GM21367 (cell line): ENCODE measurements around the gene ZFP2.
"Not testable (repeated sequence)": the region's sequence is repeated elsewhere in the genome, so short reads cannot be mapped to it uniquely, and the experiment has no call there.

Experiments used
- ATAC-seq: cut with Tn5 transposase; IDR thresholded peaks from one replicate; pipeline ENCODE4 v1.9.1; 2021; ENCODE audit not compliant: unreplicated experiment

The ZFP2 gene

DNA sequence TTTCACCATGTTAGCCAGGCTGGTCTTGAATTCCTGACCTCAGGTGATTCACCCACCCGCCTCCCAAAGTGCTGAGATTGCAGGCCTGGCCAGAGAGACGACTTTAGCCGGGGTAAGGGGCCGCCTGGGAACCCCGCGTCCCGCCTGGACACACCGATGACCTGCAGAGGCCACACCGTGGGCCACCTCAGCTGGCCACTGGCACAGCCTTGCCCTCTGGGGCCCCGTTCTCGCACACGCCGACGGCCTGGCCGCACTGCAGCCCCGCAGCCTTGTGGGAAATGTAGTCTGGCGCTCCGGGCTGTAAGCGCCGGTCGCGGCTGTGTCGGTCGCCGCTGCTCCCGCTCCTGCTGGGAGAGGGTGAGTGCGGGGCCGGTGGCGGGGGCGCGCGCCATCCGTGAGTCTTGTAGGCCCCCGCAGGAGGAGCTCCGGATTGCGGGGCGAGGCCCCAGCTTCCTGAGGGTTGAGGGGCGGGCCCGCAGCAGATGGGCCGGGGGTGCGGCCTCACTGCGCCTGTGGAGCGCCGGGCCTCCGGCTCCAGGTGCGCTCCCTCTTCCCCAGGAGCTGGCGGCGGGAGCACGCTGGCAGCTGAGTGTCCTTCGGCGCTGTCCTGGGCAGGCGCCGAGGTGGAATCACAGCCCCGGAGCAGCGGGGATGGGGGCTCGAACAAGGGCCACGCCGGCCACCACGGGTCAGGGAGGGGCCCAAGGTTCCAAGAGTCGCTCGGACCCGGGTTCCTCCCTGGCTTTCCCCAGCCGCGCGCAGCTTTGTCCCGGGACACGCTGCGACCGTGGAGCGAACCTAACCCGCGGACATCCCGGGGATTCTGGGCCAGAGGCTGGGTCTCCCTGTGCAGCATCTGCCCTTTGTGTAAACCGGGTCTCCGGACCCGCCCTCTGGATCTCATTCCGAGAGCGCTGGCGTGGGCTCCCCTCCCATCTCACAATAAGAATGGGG, at the start of gene ZFP2:
ZFP2 (plus strand) TSS at position 299 of the 957 bp plus-strand sequence. CDS start 35,401 bp downstream, outside the sequence.
- ATAC-seq, result no peak

GRCh38 chr5:178849316-178849715, 46.4 kb upstream of the ZFP2 start:
- no peak for ATAC-seq

GRCh38 chr5:178851951-178852350, 43.8 kb upstream of the ZFP2 start:
- no peak for ATAC-seq

- ATAC-seq, result no peak
Observed at GRCh38 chr5:178854284-178854683, 41.4 kb upstream of the ZFP2 start.

GRCh38 chr5:178859625-178860521, 35.8 kb upstream of the ZFP2 start, which contains the start of gene ZNF354B:
Gene ZNF354B, plus strand, starts transcription at chr5:178859953. Its CDS starts 1,095 bp downstream, at chr5:178861048.
- peak; percentile 99 for ATAC-seq

DNA sequence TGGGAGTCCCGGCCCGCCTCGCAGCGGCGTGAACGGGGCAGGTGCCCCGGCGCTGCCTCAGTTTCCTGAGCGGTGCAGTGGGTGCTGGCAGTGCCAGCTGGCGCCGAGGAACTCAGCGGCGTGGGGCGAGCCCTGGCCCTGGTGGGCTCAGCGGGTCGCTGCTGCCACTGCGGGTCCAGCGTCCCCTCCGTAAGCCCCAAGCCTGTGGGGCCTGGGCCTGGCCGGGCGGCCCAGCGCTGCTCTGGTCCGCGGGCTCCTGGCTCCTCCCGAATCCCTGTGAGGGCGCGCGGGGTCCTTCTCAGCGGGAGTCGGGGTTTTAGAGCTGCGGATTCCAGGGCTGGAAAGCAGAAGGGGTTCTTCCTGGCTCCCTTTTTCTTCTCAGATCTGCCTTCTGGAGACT, 35.1 kb upstream of the ZFP2 start:
- ATAC-seq, result not testable (repeated sequence)

- no peak for ATAC-seq
Observed at GRCh38 chr5:178861627-178862026, 34.1 kb upstream of the ZFP2 start.

GRCh38 chr5:178866946-178867345, 28.8 kb upstream of the ZFP2 start:
- no peak for ATAC-seq

- ATAC-seq, result no peak
Observed at GRCh38 chr5:178869577-178869976, 26.1 kb upstream of the ZFP2 start.

- no peak for ATAC-seq
Observed at GRCh38 chr5:178870411-178870810, 25.3 kb upstream of the ZFP2 start.

DNA sequence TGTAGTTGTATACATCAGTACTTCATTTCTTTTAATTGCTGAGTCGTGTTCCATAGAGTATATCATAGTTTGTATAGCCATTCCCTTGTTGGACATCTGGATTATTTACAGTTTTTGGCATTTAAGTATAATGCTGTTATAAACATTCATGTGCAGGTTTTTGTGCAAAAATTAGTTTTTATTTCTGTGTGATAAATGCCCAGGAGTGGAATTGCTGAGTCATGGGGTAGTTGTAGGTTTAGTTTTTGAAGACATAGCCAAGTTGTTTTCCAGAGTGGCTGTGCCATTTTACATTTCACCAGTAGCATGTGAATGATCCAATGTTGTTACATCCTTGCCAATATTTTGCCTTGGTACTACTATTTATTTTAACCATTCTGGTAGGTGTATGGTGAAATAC, 23.4 kb upstream of the ZFP2 start:
- ATAC-seq, result no peak

DNA sequence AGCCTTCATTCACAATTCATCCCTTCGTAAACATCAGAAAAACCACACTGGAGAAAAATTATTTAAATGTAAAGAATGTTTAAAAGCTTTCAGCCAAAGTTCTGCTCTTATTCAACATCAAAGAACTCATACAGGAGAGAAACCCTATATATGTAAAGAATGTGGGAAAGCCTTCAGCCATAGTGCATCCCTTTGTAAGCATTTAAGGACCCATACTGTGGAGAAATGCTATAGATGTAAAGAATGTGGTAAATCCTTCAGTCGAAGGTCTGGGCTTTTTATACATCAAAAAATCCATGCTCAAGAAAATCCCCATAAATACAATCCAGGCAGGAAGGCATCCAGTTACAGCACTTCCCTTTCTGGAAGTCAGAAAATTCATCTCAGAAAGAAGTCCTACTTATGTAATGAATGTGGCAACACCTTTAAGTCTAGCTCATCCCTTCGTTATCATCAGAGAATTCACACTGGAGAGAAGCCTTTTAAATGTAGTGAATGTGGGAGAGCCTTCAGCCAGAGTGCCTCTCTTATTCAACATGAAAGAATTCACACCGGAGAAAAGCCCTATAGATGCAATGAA, 12.5 kb upstream of the ZFP2 start:
- not testable (repeated sequence) for ATAC-seq

GRCh38 chr5:178883815-178884430, 11.8 kb upstream of the ZFP2 start:
- ATAC-seq, result no peak

DNA sequence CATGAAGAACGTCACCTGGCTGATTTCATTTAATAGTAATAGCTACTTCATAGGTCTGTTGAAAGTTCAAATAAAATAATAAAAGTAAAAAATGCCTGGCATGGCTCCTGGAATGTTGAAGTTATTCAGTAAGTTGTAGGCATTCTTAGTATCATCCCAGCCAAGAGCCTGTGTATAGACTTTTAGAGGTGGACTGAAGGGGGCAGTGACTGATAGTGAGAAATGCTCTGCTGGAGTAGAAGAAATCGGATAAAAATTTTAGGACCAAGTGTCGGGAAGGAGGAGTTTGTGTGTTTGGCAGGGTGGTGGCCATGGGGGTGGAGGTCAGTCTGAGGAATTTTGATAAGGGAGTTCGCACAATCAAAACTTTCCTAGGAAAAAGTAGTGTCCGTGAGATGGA, 3.6 kb downstream of the ZFP2 start:
- ATAC-seq, result no peak

GRCh38 chr5:178902849-178903248, 7.1 kb downstream of the ZFP2 start:
- ATAC-seq, result no peak

DNA sequence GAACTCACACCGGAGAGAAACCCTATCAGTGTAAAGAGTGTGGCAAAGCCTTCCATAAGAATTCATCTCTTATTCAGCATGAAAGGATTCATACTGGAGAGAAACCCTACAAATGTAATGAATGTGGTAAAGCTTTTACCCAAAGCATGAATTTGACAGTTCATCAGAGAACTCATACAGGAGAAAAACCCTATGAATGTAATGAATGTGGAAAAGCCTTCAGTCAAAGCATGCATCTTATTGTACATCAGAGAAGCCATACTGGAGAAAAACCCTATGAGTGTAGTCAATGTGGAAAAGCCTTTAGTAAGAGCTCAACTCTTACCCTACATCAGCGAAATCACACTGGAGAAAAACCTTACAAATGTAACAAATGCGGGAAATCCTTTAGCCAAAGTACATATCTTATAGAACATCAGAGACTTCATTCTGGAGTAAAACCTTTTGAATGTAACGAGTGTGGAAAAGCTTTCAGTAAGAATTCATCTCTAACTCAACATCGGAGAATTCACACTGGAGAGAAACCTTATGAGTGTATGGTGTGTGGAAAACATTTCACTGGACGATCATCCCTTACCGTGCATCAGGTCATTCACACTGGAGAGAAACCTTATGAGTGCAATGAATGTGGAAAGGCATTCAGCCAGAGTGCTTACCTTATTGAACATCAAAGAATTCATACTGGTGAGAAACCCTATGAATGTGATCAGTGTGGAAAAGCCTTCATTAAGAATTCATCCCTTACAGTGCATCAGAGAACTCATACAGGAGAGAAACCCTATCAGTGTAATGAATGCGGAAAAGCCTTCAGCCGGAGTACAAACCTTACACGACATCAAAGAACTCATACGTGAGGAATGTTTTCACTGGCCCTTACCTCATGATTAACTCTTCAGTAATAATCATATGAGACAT, 36.4 kb downstream of the ZFP2 start:
- no peak for ATAC-seq

- no peak for ATAC-seq
Observed at GRCh38 chr5:178940569-178941360, 45.1 kb downstream of the ZFP2 start, which contains the start of gene ZNF454. Gene ZNF454, plus strand, starts transcription at chr5:178941198. Its CDS starts 1,594 bp downstream, at chr5:178942792.

DNA sequence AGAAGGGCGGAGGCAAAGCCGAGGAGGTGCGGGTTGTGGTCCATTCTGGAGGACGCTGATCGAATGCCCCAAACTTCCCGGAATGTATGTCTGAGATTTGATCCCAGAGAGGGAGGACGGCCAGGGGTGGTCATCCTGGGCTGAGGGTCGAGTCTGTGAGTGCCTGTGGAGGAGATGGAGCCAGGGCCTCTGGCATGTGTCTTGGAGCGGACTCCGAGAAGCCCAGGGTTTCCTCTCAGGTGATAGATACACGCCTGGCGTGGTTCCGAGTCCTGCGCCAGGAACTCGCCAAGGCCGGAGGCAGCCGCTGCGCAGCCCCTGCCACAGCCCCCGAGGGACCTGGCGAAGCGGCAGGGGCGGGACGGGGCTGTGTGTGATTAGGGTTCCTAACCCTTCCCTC, 45.6 kb downstream of the ZFP2 start:
- no peak for ATAC-seq
